ENCODE results near the gene ITGBL1.

Gene ITGBL1

DNA sequence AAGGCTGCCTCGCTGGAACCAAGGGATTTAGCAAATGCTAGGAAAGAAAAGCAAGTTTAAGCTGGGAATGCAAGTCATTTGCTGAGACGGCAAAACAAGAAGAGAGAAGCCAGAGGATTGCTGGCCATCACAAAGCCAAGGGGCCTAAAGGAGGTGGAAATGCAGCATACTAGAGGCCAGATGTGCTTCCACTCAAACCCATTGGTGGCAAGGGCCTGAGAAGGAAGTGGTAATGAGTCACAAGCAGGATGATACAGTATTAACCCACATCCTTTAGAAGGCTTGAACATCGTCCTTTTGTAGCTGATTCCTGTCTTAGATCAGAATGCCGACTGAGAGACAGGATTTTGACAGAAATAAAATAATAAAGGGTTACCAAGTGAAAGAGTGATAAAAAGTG lies 68.2 kb downstream of the ITGBL1 start:
- no peaks in the 10 kb centered on the region for H3K4me1 ChIP-seq
- DNase-seq: no peak
- H3K9me3 ChIP-seq: no peaks in the 10 kb centered on the region
- H3K36me3 ChIP-seq: no peaks in the 10 kb centered on the region
- H3K27me3 ChIP-seq: no peaks in the 10 kb centered on the region; the same call in 1 of the 2 replicates
- TF ChIP-seq, protein P1, sequence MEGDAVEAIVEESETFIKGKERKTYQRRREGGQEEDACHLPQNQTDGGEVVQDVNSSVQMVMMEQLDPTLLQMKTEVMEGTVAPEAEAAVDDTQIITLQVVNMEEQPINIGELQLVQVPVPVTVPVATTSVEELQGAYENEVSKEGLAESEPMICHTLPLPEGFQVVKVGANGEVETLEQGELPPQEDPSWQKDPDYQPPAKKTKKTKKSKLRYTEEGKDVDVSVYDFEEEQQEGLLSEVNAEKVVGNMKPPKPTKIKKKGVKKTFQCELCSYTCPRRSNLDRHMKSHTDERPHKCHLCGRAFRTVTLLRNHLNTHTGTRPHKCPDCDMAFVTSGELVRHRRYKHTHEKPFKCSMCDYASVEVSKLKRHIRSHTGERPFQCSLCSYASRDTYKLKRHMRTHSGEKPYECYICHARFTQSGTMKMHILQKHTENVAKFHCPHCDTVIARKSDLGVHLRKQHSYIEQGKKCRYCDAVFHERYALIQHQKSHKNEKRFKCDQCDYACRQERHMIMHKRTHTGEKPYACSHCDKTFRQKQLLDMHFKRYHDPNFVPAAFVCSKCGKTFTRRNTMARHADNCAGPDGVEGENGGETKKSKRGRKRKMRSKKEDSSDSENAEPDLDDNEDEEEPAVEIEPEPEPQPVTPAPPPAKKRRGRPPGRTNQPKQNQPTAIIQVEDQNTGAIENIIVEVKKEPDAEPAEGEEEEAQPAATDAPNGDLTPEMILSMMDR (IDR thresholded peaks at IDR 0.05; ENCODE audit: low read depth, low read length): no peak
- no peak overlapping the region for H3K4me3 ChIP-seq (ENCODE audit: low read depth, low read length)

DNA sequence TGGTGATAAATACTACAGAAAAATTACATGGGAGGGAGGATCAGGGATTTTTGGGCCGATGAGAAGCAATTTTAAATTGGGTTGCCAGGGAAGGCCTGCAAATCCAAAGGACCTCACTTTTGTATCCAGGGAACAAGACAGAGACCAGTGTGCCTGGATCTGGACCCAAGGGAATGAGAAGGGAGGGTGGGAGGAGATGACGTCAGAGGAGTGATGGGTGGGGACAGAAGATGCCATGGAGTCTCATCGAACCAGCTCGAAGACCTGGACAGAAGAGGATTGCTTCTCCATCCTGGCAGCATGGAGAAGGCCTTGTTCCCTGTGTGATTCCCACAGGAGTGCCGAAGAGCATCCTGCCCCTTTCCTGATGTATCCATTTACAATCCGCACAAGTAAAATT lies 68.9 kb downstream of the ITGBL1 start:
- no peaks in the 10 kb centered on the region for H3K36me3 ChIP-seq
- TF ChIP-seq, protein P1 (IDR thresholded peaks at IDR 0.05; ENCODE audit: low read depth, low read length): no peak
- H3K9me3 ChIP-seq: no peaks in the 10 kb centered on the region
- H3K4me3 ChIP-seq (ENCODE audit: low read depth, low read length): no peak overlapping the region
- H3K27me3 ChIP-seq: no peaks in the 10 kb centered on the region; the same call in 1 of the 2 replicates
- no peaks in the 10 kb centered on the region for H3K4me1 ChIP-seq
- no peak for DNase-seq

DNA sequence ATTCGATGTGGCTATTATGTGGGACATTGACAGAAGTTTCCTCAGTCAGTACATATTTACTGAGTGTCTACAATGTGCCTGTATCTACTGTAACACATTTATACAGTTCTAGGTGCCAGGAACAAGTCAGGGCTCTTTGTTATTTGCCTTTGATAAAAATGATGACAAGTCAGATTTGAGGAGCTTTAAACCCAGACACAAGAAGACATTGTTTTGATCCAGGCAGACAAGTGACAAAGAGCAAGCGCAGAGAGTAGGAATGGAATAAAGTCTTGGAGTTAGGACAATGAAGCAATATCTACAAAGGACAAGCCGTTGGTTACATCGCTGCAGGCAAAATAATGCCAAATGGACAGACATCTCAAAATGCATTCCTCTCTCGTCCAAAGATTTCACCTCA lies 70.1 kb downstream of the ITGBL1 start:
- DNase-seq: no peak
- H3K9me3 ChIP-seq: no peaks in the 10 kb centered on the region
- no peaks in the 10 kb centered on the region for H3K4me1 ChIP-seq
- no peaks in the 10 kb centered on the region; the same call in 1 of the 2 replicates for H3K27me3 ChIP-seq
- TF ChIP-seq, protein P1 (IDR thresholded peaks at IDR 0.05; ENCODE audit: low read depth, low read length): no peak
- H3K4me3 ChIP-seq (ENCODE audit: low read depth, low read length): no peak overlapping the region
- no peaks in the 10 kb centered on the region for H3K36me3 ChIP-seq

DNA sequence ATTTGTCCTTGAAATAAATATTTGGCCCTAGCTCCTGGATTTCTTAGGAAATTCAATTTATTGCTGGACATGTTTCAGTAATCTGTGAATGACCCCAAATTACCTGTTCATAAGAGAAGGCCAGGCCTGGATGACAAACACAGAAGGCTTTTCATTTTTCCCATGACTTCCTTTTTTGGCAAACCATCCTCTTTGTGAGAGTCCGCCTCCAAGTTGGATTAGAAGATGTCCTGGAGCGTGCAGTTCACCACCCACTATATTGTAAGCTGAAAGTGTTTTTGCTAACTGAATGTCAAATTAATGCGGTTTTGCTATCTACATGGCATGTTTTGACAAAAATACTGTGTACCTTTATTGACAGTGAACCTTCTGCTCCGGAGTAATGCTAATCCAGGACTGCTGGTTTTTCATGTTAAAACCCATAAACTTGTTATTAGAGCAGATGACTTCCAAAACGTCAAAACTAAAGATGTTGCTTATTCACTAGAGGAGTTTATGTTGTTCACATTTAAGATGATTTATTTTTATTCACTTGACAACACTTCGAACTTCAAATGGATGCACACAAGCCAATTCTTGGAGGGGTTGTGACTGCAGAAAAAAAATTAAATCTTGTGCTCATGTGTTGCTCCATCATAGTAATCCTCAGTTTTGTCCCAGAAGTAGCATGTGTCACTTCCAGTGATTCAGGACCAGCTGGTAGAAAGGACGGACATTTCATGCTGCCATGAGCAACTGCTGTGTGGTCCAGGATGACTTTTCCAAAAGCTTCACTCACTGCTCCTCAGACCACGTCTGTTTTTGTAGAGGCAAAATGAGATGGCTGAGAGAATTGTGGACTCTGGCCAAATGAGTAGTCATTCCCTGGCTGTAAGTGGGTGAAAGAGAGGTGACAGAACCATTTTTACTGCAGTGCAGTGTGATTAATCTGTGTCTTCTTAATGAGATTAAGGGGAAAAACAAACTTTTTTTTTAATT lies 71.0 kb downstream of the ITGBL1 start:
- no peaks in the 10 kb centered on the region; the same call in 1 of the 2 replicates for H3K27me3 ChIP-seq
- H3K4me3 ChIP-seq (ENCODE audit: low read depth, low read length): no peak overlapping the region
- no peaks in the 10 kb centered on the region for H3K9me3 ChIP-seq
- no peaks in the 10 kb centered on the region for H3K4me1 ChIP-seq
- H3K36me3 ChIP-seq: no peaks in the 10 kb centered on the region
- no peak for DNase-seq
- TF ChIP-seq, protein P1 (IDR thresholded peaks at IDR 0.05; ENCODE audit: low read depth, low read length): no peak

DNA sequence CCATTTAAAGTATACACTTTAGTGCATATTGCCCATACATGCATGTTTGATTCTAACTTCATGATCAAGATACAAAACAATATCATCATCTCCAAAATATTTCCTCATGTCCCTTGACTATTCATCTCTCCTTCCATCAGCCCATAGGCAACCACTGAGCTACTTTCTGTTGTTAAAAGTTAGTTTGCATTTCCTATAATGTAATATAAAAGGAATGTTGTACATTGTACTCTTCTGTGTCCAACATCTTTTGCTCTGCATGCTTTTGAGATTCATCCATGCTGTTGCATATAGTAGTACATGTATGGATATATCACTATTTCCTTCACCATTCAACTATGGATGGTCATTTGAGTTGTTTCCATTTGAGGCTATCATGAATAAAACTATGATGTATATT lies 74.7 kb downstream of the ITGBL1 start:
- Histone ChIP-seq H3K4me1 (no peaks in the 10 kb centered on the region), H3K9me3 (no peaks in the 10 kb centered on the region), H3K4me3 (ENCODE audit: low read depth, low read length) (no peak overlapping the region), H3K36me3 (no peaks in the 10 kb centered on the region), H3K27me3 (no peaks in the 10 kb centered on the region; the same call in 1 of the 2 replicates)
- DNase-seq: no peak
- TF ChIP-seq, protein P1 (IDR thresholded peaks at IDR 0.05; ENCODE audit: low read depth, low read length): no peak

DNA sequence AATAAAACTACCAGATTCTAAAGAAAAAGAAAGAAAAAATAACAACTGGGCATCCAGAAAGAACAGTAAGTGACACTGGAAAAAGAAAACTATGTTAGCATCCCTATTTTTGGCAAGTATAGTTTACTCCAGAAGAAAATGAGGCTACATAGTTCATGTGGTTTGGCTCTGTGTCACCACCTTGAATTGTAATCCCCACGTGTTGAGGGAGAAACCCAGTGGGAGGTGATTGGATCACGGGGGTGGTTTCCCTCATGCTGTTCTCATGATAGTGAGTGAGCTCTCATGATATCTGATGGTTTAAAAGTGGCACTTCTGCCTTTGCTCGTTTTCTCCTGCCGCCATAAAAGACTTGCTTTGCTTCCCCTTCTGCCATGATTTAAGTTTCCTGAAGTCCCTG lies 76.9 kb downstream of the ITGBL1 start:
- TF ChIP-seq, protein P1 (IDR thresholded peaks at IDR 0.05; ENCODE audit: low read depth, low read length): no peak
- Histone ChIP-seq H3K36me3 (no peaks in the 10 kb centered on the region), H3K4me1 (no peaks in the 10 kb centered on the region), H3K4me3 (ENCODE audit: low read depth, low read length) (no peak overlapping the region), H3K27me3 (no peaks in the 10 kb centered on the region; the same call in 1 of the 2 replicates), H3K9me3 (no peaks in the 10 kb centered on the region)
- no peak for DNase-seq
